ENCODE results near the gene MBD3. TPM values are rescaled to one million over a fixed set of nuclear protein-coding genes. Genes with fewer than 3 reads are reported as not detected.

Gene MBD3
- total RNA-seq, 1 donor from 2014 or later: 82.8 TPM

Other genes starting within 250 kb of the MBD3 start
- gene NDUFS7, start 209.0 kb downstream of the MBD3 start, total RNA-seq: 121 TPM
- gene GAMT, start 191.3 kb downstream of the MBD3 start, total RNA-seq: 27.9 TPM
- 77.7 TPM for gene DAZAP1, start 185.3 kb downstream of the MBD3 start, total RNA-seq
- 877 TPM for gene RPS15, start 154.5 kb downstream of the MBD3 start, total RNA-seq
- 0.43 TPM for gene APC2, start 142.7 kb downstream of the MBD3 start, total RNA-seq
- 41.6 TPM for gene C19orf25, start 113.7 kb downstream of the MBD3 start, total RNA-seq
- gene PCSK4, start 102.5 kb downstream of the MBD3 start, total RNA-seq: 11.7 TPM
- 80.5 TPM for gene REEP6, start 101.7 kb downstream of the MBD3 start, total RNA-seq
- gene ADAMTSL5, start 79.8 kb downstream of the MBD3 start, total RNA-seq: 4.4 TPM
- gene PLK5, start 68.8 kb downstream of the MBD3 start, total RNA-seq: 0.89 TPM
- gene MEX3D, start 24.5 kb downstream of the MBD3 start, total RNA-seq: 58.6 TPM
- gene UQCR11, start 12.6 kb upstream of the MBD3 start, total RNA-seq: 254 TPM
- 83.0 TPM for gene TCF3, start 59.8 kb upstream of the MBD3 start, total RNA-seq
- 6.3 TPM for gene ONECUT3, start 160.6 kb upstream of the MBD3 start, total RNA-seq
- gene ATP8B3, start 219.4 kb upstream of the MBD3 start, total RNA-seq: 2.9 TPM

All from mucosa of gallbladder (tissue), 1 donor.